ENCODE measurements around the gene SOAT2. TPM values are rescaled to one million over a fixed set of nuclear protein-coding genes. Genes with fewer than 3 reads are reported as not detected.

The SOAT2 gene, protein sequence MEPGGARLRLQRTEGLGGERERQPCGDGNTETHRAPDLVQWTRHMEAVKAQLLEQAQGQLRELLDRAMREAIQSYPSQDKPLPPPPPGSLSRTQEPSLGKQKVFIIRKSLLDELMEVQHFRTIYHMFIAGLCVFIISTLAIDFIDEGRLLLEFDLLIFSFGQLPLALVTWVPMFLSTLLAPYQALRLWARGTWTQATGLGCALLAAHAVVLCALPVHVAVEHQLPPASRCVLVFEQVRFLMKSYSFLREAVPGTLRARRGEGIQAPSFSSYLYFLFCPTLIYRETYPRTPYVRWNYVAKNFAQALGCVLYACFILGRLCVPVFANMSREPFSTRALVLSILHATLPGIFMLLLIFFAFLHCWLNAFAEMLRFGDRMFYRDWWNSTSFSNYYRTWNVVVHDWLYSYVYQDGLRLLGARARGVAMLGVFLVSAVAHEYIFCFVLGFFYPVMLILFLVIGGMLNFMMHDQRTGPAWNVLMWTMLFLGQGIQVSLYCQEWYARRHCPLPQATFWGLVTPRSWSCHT
- total RNA-seq = not detected in 2 replicates

DNA sequence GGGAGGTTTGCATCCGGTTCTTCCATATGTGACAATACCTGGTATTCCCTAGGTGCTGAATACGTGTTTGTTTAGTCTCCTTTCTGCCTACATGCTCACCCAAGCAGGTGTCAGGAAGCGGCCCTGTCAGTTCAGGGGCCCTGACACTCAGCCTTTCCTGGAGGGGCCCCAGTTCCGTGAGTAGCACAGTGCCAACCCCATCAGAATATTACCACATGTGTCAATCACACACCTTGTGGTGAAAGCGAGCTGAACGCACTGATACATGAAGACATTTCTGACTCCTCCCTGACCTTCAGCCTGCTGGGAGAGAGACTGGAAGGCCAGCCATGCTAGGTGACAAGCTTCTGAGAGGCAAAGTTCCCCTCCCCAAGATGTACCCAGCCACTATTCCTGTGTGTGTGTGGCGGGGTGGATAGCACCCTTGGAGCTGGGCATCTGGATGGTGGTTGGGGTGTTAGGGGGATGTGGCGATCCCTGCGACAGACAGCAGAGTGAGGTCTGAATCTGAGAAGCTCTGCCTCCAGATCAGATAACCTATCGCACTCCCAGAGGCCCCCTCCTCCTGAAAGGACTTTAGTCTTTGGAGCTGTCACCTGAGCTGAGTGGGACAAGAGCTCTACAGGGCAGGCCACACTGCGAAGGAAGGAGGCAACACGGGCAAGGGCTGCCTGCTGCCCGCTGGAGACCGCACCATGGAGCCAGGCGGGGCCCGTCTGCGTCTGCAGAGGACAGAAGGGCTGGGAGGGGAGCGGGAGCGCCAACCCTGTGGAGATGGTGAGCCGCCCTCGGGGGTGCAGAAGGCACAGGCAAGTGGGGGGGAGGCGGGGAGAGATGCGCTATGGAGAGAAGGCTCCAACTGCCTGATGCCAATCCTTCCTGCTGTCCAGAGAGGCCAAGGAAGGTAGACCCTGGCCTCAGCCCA, at the start of gene SOAT2:
SOAT2 (plus strand) TSS at position 604 of the 925 bp plus-strand sequence; CDS start at position 696, 92 bp downstream.

GRCh38 chr12:53079226-53080117, 23.8 kb upstream of the SOAT2 start, which contains the start of gene SPRYD3:
Gene SPRYD3, minus strand, starts transcription at chr12:53079390. Its CDS starts 57 bp downstream, at chr12:53079333.

GRCh38 chr12:53097564-53098353, 5.5 kb upstream of the SOAT2 start, which contains the start of gene IGFBP6:
Gene IGFBP6, plus strand, starts transcription at chr12:53097667. Its CDS starts 51 bp downstream, at chr12:53097718.

Other genes starting within 250 kb of the SOAT2 start
- gene KRT8, start 198.4 kb upstream of the SOAT2 start, total RNA-seq = 1.9 and 5.6 TPM in 2 replicates
- 6.0 and 8.3 TPM in 2 replicates for gene KRT18, start 154.4 kb upstream of the SOAT2 start, total RNA-seq
- 992 and 1,491 TPM in 2 replicates for gene EIF4B, start 97.0 kb upstream of the SOAT2 start, total RNA-seq
- gene TNS2, start 53.4 kb upstream of the SOAT2 start, total RNA-seq = 62.3 and 128 TPM in 2 replicates
- 20.2 and 28.4 TPM in 2 replicates for gene SPRYD3, start 24.1 kb upstream of the SOAT2 start, total RNA-seq
- gene IGFBP6, start 5.8 kb upstream of the SOAT2 start, total RNA-seq = 1,261 and 1,775 TPM in 2 replicates
- 11.6 and 17.2 TPM in 2 replicates for gene ZNF740, start 77.2 kb downstream of the SOAT2 start, total RNA-seq
- 11.7 and 12.2 TPM in 2 replicates for gene CSAD, start 77.4 kb downstream of the SOAT2 start, total RNA-seq
- gene ITGB7, start 103.8 kb downstream of the SOAT2 start, total RNA-seq = 0.44 and 1.2 TPM in 2 replicates
- 56.9 and 70.1 TPM in 2 replicates for gene RARG, start 128.7 kb downstream of the SOAT2 start, total RNA-seq
- gene ESPL1, start 164.8 kb downstream of the SOAT2 start, total RNA-seq = 3.1 and 14.1 TPM in 2 replicates
- 480 and 613 TPM in 2 replicates for gene PFDN5, start 192.1 kb downstream of the SOAT2 start, total RNA-seq
- gene MYG1, start 196.2 kb downstream of the SOAT2 start, total RNA-seq = 56.0 and 58.1 TPM in 2 replicates
- gene AAAS, start 218.1 kb downstream of the SOAT2 start, total RNA-seq = 48.0 and 54.5 TPM in 2 replicates
- not detected in 2 replicates for gene SP7, start 232.9 kb downstream of the SOAT2 start, total RNA-seq